ENCODE data around the gene ABCA7. TPM values are rescaled to one million over a fixed set of nuclear protein-coding genes. Genes with fewer than 3 reads are reported as not detected.

ABCA7 gene
- total RNA-seq, 1 donor from 2014 or later = 17.2 TPM

GRCh38 chr19:1091544-1092175 is 51.8 kb downstream of the ABCA7 start:
- Mint-ChIP-seq H3K27me3 (ENCODE audit: low read depth) (no peaks in the 10 kb centered on the region), H3K4me3 (ENCODE audit: low read depth) (no peak overlapping the region), H3K9me3 (no peaks in the 10 kb centered on the region), H3K4me1 (ENCODE audit: low read depth) (peaks cover 22% of the 10 kb centered on the region), H3K27ac (no peak overlapping the region), H3K36me3 (ENCODE audit: low read depth) (peaks cover 37% of the 10 kb centered on the region)
- intact Hi-C loops (cut with micrococcal nuclease) = no loop called here
- no peak for DNase-seq (ENCODE audit: low spot score)

- H3K36me3 Mint-ChIP-seq (ENCODE audit: low read depth) = peaks cover 27% of the 10 kb centered on the region
These were observed 53.4 kb downstream of the ABCA7 start for GRCh38 chr19:1093330-1093729.

GRCh38 chr19:1093811-1094553 is 54.1 kb downstream of the ABCA7 start:
- H3K36me3 Mint-ChIP-seq (ENCODE audit: low read depth) = peaks cover 24% of the 10 kb centered on the region
- no peak for DNase-seq (ENCODE audit: low spot score)
- peaks cover 25% of the 10 kb centered on the region for H3K4me1 Mint-ChIP-seq (ENCODE audit: low read depth)
- H3K27me3 Mint-ChIP-seq (ENCODE audit: low read depth) = no peaks in the 10 kb centered on the region
- peak overlapping the region; percentile 73 for H3K27ac Mint-ChIP-seq
- intact Hi-C loops (cut with micrococcal nuclease) = no loop called here
- peak overlapping the region; percentile 92 for H3K4me3 Mint-ChIP-seq (ENCODE audit: low read depth)
- H3K9me3 Mint-ChIP-seq = no peaks in the 10 kb centered on the region

More at GRCh38 chr19:1093330-1093729, 53.4 kb downstream of the ABCA7 start:
- H3K4me1 Mint-ChIP-seq (ENCODE audit: low read depth) = peaks cover 20% of the 10 kb centered on the region
- no peaks in the 10 kb centered on the region for H3K27me3 Mint-ChIP-seq (ENCODE audit: low read depth)
- peak overlapping the region; percentile 11 for H3K27ac Mint-ChIP-seq
- H3K9me3 Mint-ChIP-seq = no peaks in the 10 kb centered on the region
- intact Hi-C loops (cut with micrococcal nuclease) = no loop called here
- DNase-seq (ENCODE audit: low spot score) = no peak
- H3K4me3 Mint-ChIP-seq (ENCODE audit: low read depth) = peak overlapping the region; percentile 92

GRCh38 chr19:1094655-1094977 is 54.7 kb downstream of the ABCA7 start:
- no peak for DNase-seq (ENCODE audit: low spot score)
- Mint-ChIP-seq H3K27ac (peak overlapping the region; percentile 73), H3K4me3 (ENCODE audit: low read depth) (peak overlapping the region; percentile 92), H3K27me3 (ENCODE audit: low read depth) (no peaks in the 10 kb centered on the region), H3K9me3 (peaks cover 1% of the 10 kb centered on the region), H3K4me1 (ENCODE audit: low read depth) (peaks cover 30% of the 10 kb centered on the region), H3K36me3 (ENCODE audit: low read depth) (peaks cover 26% of the 10 kb centered on the region)
- intact Hi-C loops (cut with micrococcal nuclease) = no loop called here

GRCh38 chr19:1094978-1095701 is 55.2 kb downstream of the ABCA7 start, which contains the start of gene POLR2E:
POLR2E (minus strand) TSS chr19:1095375; CDS start chr19:1095315, 60 bp downstream.
- peaks cover 29% of the 10 kb centered on the region for H3K36me3 Mint-ChIP-seq (ENCODE audit: low read depth)
- peak within 1 kb of the TSS; percentile 89 for H3K27ac Mint-ChIP-seq
- H3K4me1 Mint-ChIP-seq (ENCODE audit: low read depth) = peaks cover 33% of the 10 kb centered on the region
- peak; percentile 97 for DNase-seq (ENCODE audit: low spot score)
- intact Hi-C loops (cut with micrococcal nuclease) = loop anchor here (1.0 to 5.0 kb wide), 2 partner anchors 8 to 147 kb away; partner anchors contain the start of genes ATP5F1D and GPX4
- H3K4me3 Mint-ChIP-seq (ENCODE audit: low read depth) = peak within 1 kb of the TSS; percentile 92
- H3K27me3 Mint-ChIP-seq (ENCODE audit: low read depth) = no peaks in the 10 kb centered on the region
- H3K9me3 Mint-ChIP-seq = peaks cover 5% of the 10 kb centered on the region

GRCh38 chr19:1097810-1098176 is 57.9 kb downstream of the ABCA7 start:
- H3K9me3 Mint-ChIP-seq = peaks cover 5% of the 10 kb centered on the region
- intact Hi-C loops (cut with micrococcal nuclease) = loop anchor here (5.0 kb wide), 1 partner anchor 145 kb away; the partner anchor contains the start of gene ATP5F1D
- no peak for DNase-seq (ENCODE audit: low spot score)
- no peak overlapping the region for H3K4me3 Mint-ChIP-seq (ENCODE audit: low read depth)
- H3K27ac Mint-ChIP-seq = peak overlapping the region; percentile 18
- H3K27me3 Mint-ChIP-seq (ENCODE audit: low read depth) = no peaks in the 10 kb centered on the region
- peaks cover 50% of the 10 kb centered on the region for H3K4me1 Mint-ChIP-seq (ENCODE audit: low read depth)
- peaks cover 20% of the 10 kb centered on the region for H3K36me3 Mint-ChIP-seq (ENCODE audit: low read depth)

- Mint-ChIP-seq H3K27me3 (ENCODE audit: low read depth) (no peaks in the 10 kb centered on the region), H3K36me3 (ENCODE audit: low read depth) (peaks cover 14% of the 10 kb centered on the region), H3K27ac (peak overlapping the region; percentile 83), H3K4me1 (ENCODE audit: low read depth) (peaks cover 51% of the 10 kb centered on the region), H3K9me3 (peaks cover 5% of the 10 kb centered on the region), H3K4me3 (ENCODE audit: low read depth) (no peak overlapping the region)
- intact Hi-C loops (cut with micrococcal nuclease) = loop anchor here (5.0 kb wide), 1 partner anchor 144 kb away; the partner anchor contains the start of gene ATP5F1D
- no peak for DNase-seq (ENCODE audit: low spot score)
These were observed 58.5 kb downstream of the ABCA7 start for GRCh38 chr19:1098177-1099051.

- no peak for DNase-seq (ENCODE audit: low spot score)
- Mint-ChIP-seq H3K27me3 (ENCODE audit: low read depth) (no peaks in the 10 kb centered on the region), H3K4me3 (ENCODE audit: low read depth) (no peak overlapping the region), H3K27ac (peak overlapping the region; percentile 93), H3K4me1 (ENCODE audit: low read depth) (peaks cover 40% of the 10 kb centered on the region), H3K9me3 (peaks cover 5% of the 10 kb centered on the region), H3K36me3 (ENCODE audit: low read depth) (peaks cover 18% of the 10 kb centered on the region)
- intact Hi-C loops (cut with micrococcal nuclease) = loop anchor here (5.0 kb wide), 1 partner anchor 91 kb away; no protein-coding TSS in a partner anchor
These were observed 61.4 kb downstream of the ABCA7 start for GRCh38 chr19:1101337-1101698.

GRCh38 chr19:1102407-1103131 is 62.7 kb downstream of the ABCA7 start:
- Mint-ChIP-seq H3K27me3 (ENCODE audit: low read depth) (no peaks in the 10 kb centered on the region), H3K36me3 (ENCODE audit: low read depth) (peaks cover 25% of the 10 kb centered on the region), H3K4me3 (ENCODE audit: low read depth) (peak overlapping the region; percentile 58), H3K9me3 (peaks cover 5% of the 10 kb centered on the region), H3K27ac (peak overlapping the region; percentile 93), H3K4me1 (ENCODE audit: low read depth) (peaks cover 40% of the 10 kb centered on the region)
- intact Hi-C loops (cut with micrococcal nuclease) = loop anchor here (1.0 to 5.0 kb wide), 5 partner anchors 7 to 90 kb away; partner anchors contain the start of genes CNN2 and POLR2E
- peak; percentile 36 for DNase-seq (ENCODE audit: low spot score)

- H3K4me1 Mint-ChIP-seq (ENCODE audit: low read depth) = peaks cover 35% of the 10 kb centered on the region
These were observed 63.3 kb downstream of the ABCA7 start for GRCh38 chr19:1103132-1103707.

GRCh38 chr19:1103708-1104310 is 63.9 kb downstream of the ABCA7 start, which contains the start of gene GPX4:
GPX4 (plus strand) TSS chr19:1103994; CDS start chr19:1104044, 50 bp downstream.
- H3K4me3 Mint-ChIP-seq (ENCODE audit: low read depth) = peak within 1 kb of the TSS; percentile 73
- intact Hi-C loops (cut with micrococcal nuclease) = loop anchor here (1.0 to 5.0 kb wide), 4 partner anchors 9 to 88 kb away; partner anchors contain the start of genes CNN2 and POLR2E
- H3K27ac Mint-ChIP-seq = peak within 1 kb of the TSS; percentile 93
- DNase-seq (ENCODE audit: low spot score) = peak; percentile 96
- peaks cover 25% of the 10 kb centered on the region for H3K36me3 Mint-ChIP-seq (ENCODE audit: low read depth)
- peaks cover 32% of the 10 kb centered on the region for H3K4me1 Mint-ChIP-seq (ENCODE audit: low read depth)
- peaks cover 5% of the 10 kb centered on the region for H3K9me3 Mint-ChIP-seq
- H3K27me3 Mint-ChIP-seq (ENCODE audit: low read depth) = no peaks in the 10 kb centered on the region

More at GRCh38 chr19:1103132-1103707, 63.3 kb downstream of the ABCA7 start:
- no peak for DNase-seq (ENCODE audit: low spot score)
- Mint-ChIP-seq H3K36me3 (ENCODE audit: low read depth) (peaks cover 25% of the 10 kb centered on the region), H3K27ac (peak overlapping the region; percentile 93), H3K9me3 (peaks cover 5% of the 10 kb centered on the region), H3K27me3 (ENCODE audit: low read depth) (no peaks in the 10 kb centered on the region), H3K4me3 (ENCODE audit: low read depth) (peak overlapping the region; percentile 58)
- intact Hi-C loops (cut with micrococcal nuclease) = loop anchor here (1.0 to 5.0 kb wide), 4 partner anchors 8 to 89 kb away; partner anchors contain the start of genes CNN2 and POLR2E
